GM18511 (cell line): ENCODE results near the gene MKKS.
"Not testable (repeated sequence)": the region's sequence is repeated elsewhere in the genome, so short reads cannot be mapped to it uniquely, and the experiment has no call there.

Experiments used
- ATAC-seq: cut with Tn5 transposase; IDR thresholded peaks from one replicate; pipeline ENCODE4 v1.9.1; 2021; ENCODE audit warnings: mild to moderate bottlenecking, moderate library complexity; ENCODE audit not compliant: unreplicated experiment

MKKS gene

DNA sequence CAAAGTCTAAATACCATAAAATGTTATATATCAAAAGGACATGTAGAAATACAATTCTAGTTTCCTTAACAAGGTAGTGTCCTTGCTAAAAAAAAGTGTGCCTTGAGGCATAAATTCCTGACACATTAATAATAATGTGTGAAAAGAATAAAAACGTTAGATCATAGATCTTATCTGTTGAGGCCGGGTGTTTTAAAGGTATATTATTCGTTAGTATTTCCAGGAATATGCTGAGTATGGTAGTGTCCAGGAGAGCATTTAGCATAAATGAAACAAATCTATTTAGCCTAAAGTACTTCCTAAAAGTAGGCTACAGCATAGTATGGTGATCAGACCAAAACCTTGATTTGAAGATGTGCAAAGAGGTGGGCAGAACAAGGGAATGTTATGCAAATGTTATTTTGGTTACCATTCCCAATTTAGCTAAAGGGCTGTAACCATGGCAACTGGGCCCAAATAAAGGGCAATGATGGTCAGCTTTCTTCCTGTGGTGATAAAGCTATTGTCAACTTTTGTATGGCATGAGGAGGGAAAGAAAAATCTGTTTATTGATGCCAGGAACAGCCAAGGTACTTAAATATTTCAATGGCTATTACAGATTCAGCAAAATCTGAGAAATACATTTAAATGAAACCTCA, 18.9 kb downstream of the MKKS start:
- ATAC-seq = no peak

GRCh38 chr20:10412591-10413408, 21.2 kb downstream of the MKKS start:
- peak; percentile 75 for ATAC-seq

DNA sequence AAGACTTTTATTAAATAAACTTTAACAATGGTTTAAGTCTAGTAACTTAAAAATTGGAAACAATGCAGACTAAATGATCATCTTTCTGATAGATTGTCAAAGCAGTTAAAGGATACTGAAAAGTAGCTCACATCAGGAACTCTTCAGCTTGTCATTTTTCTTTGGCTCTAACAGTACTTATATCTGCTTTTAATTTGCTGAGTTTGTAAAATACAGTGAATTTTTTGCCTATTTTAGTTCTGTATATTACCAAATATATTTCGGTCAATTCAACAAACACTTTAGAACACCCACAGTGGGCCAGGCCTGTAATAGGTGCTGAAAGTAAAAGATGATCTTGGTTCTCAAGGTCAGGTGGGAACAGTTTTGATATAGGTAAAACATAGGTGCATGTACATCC, 22.3 kb downstream of the MKKS start:
- ATAC-seq = no peak

GRCh38 chr20:10408108-10408813, 25.8 kb downstream of the MKKS start:
- no peak for ATAC-seq

DNA sequence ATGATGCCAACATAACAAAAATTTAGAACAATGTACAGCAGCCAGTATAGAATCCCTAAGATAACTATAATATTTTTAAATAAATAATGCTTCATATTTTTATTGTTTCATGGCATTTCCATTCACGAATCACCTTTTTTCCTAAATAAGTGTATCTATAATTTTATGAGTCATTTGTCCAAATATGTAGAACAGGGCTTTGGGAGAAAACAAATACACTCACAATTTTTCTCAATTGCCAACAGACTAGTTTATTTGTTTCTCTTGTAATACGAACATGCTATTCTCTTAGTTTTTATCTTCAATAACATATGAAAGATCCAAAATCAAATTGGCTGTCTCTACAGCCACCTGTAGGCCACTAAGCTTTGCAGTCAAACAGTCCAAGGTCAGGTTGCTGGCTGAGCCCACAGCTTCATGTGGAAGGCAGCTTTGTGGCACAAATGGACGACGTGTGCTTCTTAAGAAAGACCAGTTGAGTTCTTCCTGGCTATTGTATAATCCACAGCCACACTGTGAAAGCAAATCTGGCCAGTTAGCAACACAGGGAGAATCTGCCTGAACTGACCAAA, 29.0 kb downstream of the MKKS start:
- no peak for ATAC-seq

DNA sequence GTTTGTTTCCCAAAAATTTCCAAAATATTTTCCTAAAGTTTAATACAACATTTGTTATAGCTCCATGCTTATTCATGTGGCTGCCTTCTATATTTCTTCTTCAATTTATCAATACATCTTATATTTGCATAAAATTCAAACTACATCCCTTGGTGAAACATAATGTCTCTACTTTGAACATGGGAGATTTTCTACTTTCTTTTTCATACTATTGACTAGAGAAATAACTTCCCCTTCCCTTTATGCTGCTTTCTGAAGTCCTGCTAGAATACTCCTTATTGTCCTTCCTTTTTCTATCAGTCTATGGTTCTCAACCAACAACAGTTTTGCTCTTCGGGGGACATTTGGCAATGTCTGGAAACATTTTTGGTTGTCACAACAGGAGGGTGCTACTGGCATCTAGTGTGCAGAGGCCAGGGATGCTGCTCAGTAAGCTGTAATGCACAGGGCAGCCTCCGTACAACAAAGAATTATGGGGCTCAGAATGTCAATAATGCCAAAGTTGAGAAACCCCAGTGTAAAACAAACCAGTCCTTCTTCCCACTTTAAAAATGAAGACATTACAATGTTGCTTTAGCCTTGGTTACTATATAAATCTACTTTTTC, 29.9 kb downstream of the MKKS start:
- ATAC-seq = no peak

DNA sequence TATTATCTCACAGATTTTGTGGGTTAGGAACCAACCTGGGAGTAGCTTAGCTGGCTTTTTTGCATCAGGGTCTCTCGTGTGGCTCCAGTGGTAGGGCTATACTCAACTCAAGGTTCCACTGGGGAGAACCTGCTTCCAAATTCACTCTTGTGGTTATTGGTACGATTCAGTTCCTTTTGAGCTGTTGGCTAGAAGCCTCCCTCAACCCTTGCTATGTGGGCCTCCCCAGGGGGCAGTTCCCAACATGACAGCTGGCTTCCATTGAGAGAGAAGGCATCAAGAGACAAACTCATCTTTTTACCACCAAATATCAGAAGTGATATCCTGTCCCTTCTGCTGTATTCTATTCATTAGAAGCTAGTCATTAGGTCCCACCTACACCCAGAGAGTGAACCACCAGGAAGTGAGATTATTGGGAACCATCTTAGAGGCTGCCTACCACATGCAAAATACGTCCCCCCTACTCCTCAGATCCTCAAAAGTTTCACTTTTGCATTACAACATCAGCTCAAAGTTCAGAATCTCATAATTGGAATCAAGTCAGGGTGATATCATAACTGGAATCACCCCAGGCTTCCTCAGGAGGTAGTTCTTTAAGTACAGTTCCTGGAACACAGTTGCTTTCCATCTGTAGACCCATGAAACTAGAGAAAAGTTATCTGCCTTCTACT, 30.9 kb downstream of the MKKS start:
- ATAC-seq = no peak

GRCh38 chr20:10398834-10399369, 35.1 kb downstream of the MKKS start:
- no peak for ATAC-seq

- not testable (repeated sequence) for ATAC-seq
Measured at GRCh38 chr20:10394752-10395151, 39.3 kb downstream of the MKKS start.

DNA sequence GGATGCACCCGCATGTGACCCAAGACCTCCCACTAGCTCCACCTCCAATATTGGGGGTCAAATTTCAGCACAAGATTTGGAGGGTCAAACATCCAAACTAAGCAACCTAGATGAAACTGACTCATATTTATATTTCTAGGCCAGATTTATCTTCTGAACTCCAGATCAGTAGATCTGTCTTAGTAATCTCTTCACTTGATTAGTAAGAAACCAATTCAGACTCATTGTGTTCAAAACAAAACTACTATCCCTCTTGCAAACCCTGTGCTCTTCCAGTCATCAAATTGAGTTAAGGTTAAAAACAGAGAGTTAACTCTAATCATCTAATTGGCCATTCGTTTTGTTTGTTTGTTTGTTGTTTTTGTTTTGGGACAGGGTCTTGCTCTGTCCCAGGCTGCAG, 43.3 kb downstream of the MKKS start:
- no peak for ATAC-seq

DNA sequence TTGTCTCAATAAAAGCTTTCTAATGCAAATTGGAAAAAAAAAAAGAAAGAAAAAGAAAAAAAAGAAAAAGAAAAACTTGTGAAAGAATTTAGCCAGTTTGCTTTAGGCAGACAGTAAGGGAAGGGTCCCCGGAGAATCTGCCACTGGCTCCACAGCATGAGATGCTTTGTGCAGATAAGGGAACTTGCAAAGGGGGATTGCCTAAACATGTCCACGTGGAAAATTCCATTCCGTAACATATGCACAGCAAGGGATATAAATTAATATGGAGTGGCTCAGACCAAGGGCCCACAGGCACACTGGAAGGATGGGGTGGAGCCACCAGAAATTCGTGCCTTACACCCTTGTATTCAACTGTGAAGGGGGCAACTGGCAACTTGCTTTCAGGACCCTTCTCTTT, 45.4 kb downstream of the MKKS start:
- no peak for ATAC-seq

DNA sequence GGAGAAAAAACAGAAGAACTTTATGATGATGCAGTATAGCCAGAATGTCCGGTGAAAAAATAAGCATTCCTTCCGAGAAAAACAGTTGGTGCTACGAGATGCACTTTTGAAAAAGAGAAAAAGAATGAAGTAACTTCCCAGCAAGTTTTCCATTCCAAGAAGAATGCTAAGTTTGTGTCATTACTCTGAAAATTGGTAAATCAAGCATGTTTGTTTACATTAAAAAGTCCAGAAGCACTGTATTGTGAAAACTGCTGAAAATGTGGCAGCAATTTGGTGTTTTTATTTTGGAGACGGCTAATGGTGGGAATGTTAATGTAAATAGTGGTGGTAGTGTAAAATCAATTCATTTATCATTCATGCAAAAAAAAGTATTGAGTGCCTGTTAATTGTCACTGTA, 46.3 kb downstream of the MKKS start:
- no peak for ATAC-seq

GRCh38 chr20:10385850-10386544, 48.0 kb downstream of the MKKS start:
- ATAC-seq = no peak

DNA sequence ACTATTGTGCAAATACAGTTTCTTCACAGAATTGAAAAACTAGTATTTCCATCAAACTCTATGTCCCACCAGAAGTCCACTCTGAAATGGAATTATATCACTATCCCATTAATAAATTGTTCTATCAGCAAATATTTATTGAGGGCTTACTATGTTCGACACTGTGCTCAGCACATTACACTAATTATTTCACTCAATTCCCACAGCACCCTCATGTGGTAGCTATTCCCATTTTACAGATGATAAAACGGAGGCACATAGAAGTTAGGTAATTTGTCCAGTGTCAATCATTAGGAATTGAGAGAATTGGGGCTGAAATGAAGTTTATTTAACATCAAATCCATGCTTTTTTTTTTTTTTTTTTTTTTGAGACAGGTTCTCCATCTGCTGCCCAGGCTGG, 52.5 kb downstream of the MKKS start:
- ATAC-seq = no peak

DNA sequence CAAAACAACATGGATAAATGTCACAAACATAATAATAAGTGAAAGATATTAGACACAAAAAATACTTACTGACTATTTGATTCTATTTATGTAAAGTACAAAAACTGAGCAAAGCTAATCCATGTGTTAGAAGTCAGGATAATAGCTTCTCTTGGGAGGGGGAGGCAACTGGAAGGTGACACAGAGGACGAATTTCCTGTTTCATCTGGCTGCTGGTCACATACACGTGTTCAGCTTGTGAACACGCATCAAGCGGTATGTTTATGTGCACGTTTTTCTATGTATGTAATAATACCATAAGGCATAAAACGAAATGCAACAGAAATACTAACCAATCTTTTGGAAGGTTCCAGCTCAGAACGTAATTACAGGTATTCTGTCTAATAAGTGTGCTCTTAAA, 54.3 kb downstream of the MKKS start:
- no peak for ATAC-seq

GRCh38 chr20:10376270-10377075, 57.5 kb downstream of the MKKS start:
- no peak for ATAC-seq

GRCh38 chr20:10375191-10375590, 58.8 kb downstream of the MKKS start:
- no peak for ATAC-seq

DNA sequence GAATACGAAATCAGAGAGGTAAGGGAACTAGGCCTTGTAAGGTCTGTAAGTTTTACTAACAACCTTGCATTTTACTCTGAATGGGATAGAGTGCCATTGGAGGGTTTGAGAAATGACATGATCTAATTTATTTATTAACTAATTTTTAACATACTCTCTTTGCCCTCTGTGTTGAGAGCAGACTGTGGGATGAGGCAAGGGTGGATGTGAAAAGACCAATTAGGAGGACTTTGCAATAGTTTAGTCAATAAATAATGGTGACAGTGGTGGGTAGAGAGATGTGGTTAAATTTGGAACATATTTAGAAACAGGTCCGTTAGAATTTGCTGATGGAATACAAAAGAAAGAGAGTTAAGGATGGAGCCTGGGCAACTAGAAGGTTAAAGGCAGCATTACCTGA, 60.0 kb downstream of the MKKS start:
- no peak for ATAC-seq

- ATAC-seq = no peak
Measured at GRCh38 chr20:10371467-10371866, 62.6 kb downstream of the MKKS start.
